GM12801 (cell line): Measurements from ENCODE around the gene OGFOD3.

Source experiments
- TF ChIP-seq, protein P1 (sequence below): IDR thresholded peaks from one replicate; pipeline ENCODE4 v1.5.1; 2011; ENCODE audit warnings: control low read depth; ENCODE audit not compliant: insufficient read length; ENCODE audit errors: extremely low read depth

The OGFOD3 gene

DNA sequence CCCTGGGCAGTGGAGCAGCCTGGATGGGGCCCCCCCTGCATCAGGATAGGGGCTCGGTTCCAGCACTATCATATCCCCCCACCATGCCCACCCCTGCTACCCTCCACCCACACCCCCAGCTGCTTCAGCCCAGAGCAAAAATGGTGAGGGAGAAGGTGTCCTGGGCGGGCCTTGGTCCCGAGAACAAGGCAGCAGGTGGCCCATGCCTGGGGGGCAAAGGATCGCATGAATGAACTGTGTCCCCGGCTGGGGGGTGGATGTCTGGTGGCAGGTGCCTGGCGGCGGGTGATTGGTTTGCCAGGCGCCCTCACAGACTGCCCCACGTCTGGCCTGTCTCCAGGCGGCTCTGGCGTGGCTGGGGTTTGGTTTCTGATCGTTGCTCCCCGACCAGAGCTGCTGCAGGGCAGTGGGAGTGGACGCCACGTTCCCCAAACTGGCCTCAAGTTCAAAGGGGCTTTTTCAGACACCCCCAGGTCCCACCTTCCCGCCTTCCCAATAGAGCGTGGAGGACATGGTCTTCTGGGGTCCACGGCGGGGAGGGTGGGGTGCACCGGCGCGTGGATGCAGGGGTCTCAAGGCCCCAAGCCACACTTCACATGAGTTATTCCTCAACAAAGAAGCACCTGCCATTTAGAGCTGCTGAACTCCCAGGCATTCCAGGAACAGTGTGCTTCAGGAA lies 34.2 kb downstream of the OGFOD3 start:
- TF ChIP-seq, protein P1, sequence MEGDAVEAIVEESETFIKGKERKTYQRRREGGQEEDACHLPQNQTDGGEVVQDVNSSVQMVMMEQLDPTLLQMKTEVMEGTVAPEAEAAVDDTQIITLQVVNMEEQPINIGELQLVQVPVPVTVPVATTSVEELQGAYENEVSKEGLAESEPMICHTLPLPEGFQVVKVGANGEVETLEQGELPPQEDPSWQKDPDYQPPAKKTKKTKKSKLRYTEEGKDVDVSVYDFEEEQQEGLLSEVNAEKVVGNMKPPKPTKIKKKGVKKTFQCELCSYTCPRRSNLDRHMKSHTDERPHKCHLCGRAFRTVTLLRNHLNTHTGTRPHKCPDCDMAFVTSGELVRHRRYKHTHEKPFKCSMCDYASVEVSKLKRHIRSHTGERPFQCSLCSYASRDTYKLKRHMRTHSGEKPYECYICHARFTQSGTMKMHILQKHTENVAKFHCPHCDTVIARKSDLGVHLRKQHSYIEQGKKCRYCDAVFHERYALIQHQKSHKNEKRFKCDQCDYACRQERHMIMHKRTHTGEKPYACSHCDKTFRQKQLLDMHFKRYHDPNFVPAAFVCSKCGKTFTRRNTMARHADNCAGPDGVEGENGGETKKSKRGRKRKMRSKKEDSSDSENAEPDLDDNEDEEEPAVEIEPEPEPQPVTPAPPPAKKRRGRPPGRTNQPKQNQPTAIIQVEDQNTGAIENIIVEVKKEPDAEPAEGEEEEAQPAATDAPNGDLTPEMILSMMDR: no peak

DNA sequence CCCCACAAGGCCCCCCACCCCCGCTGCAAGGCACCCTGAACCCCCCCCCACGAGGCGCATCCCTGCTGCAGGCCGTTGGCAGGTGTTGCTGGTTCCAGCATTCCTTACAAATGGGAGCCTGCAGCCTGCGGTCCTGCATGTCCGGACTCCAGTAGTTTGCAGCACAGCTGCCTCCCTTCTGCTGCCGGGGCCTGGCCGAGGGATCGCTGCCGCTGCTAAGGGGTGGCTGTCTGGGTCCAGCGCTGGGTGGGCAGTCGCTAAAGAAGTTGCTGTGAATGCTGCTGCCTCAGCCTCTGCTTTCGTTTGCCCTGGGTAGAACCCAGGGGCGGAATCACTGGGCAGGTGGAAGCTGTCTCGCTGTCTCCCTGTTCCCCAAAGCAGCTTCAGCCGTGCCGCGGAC lies 35.0 kb downstream of the OGFOD3 start:
- TF ChIP-seq, protein P1: no peak

DNA sequence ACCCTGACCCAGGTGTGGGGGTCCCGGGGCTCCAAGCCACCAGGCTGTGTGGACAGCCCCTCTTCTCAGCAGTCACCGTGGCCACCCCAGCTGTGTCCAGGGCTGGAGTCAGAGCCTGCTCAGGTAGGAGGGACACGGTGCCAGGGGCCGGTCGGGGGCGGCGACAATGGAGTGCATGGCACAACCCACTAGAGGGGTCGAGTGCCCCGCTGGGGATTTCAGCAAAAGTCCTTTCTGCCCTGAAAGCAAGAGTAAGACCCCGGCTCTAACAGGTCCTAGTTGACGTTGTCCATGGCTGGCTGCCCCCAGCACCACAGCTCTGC lies 35.5 kb downstream of the OGFOD3 start:
- TF ChIP-seq, protein P1: no peak

DNA sequence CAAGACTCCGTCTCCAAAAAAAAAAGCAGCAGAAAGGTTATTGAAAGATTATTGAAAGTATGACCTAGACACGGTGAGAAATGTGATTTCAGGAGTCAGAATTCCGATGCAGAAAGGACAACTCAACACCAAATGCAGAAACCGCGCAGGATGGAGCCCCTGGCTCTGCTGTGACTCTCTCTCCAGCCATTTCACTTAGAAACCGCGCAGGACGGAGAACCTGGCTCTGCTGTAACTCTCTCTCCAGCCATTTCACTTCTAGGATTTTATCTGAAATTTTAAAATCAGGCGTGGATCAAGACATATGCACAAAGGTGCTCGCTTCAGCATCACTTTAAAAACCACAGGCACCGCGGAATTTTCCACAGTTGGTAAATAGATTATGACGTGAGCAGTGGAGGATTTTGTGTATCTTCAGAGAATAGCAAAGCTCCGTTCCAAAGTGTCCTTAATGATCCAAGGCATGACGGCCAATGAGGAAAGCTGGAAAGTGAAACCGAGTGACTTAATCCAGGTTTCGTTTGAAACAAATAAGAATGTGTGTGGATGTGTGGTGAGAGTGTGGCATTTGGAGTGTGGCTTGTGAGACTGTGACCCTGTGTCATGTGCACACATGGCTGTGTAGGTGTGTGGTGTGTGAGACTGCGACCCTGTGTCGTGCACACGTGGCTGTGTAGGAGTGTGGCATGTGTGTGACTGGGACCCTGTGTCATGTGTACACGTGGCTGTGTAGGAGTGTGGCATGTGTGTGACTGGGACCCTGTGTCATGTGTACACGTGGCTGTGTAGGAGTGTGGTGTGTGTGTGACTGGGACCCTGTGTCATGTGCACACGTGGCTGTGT lies 37.3 kb downstream of the OGFOD3 start:
- TF ChIP-seq, protein P1: no peak

DNA sequence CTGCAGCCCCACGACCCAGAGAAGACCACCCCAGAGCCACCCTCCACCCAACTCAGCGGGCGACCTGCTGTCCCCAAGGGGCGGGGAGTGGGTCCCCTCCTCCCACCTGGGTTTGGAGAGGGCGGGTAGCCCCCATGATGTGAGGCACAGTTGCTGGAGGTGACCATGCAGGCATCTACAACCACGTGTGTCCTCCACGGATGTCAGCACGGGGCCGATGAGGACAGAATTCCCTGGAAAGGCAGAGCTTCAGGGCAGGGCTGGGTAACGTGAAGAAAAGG lies 39.7 kb downstream of the OGFOD3 start:
- TF ChIP-seq, protein P1: no peak

DNA sequence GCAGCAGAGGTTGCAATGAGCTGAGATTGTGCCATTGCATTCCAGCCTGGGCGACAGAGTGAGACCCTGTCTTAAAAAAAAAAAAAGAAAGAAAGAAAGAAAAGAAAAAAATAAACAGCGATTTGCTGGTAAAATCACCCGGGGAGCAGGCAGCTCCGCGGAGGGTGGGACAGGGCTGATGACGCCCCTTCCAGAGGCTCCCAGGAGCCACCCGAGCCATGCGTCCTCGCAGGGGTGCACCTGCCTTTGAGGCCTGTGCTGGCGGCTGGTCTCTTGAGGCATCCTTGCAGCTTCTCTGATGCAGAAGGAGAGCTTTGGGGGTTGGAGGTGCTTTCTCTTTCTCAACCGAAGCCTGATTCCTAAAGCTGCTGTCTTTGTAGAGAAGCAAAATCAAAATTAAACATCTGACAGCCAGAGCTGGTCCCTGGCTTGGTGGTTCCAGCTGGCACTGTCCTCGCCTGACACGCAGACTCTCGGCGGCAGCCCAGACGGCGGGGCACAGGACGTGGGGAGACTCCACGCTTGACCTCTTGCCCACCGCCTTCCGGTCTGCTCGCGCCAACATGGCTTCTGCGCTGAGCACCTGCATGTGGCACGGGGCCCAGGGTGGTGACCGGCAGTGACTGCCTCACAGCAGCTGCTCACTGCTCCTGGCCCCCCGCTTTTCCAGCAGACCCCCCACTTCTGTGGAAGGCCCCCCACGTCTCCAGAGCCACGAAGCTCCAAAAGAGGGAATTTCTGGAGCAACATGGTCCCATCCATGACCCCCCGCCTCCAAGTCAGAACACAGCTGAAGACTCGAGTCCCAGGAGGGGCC lies 40.3 kb downstream of the OGFOD3 start:
- TF ChIP-seq, protein P1: no peak

DNA sequence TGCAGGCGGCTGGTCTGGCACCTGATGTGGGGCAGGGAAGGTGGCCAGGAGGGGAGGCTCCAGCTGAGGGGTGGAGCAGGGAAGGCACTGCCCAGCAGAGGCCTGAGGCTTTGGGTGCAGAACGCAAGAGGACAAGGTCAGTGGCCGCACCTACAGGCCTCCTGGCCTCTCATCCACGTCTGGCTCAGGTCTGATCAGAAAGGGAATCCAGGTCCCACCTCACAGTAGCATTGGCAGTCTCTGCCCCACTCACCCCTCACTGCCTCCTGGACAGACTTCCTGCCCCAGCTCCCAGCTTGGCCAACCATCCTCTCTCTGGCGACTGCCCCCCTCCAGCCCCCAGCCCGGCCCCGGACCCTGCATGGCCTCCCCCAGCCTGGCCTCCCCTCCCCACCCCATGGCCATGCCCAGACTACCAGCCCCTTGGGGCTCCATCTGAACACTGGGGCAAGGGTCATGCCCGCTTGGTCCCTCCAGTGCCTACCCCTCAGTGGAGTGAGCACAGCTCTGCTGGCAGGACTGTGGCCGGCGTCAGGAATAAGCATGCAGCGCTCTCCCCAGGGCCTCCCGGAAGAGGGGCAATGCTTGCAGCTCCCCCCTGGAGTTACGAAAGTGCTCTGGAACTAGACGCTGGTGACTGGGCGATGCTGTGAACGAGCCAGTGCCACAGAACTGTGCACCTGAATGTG lies 42.2 kb downstream of the OGFOD3 start:
- TF ChIP-seq, protein P1: no peak
